ENCODE measurements around the gene MRPL36.
A peak's percentile ranks its signal among the peaks of the same experiment; 100 is the strongest.

The MRPL36 gene

GRCh38 chr5:1827025-1827885 lies 27.6 kb upstream of the MRPL36 start:
- Histone ChIP-seq H3K9ac (ENCODE audit: insufficient read length) (no peak overlapping the region), H3K4me3 (peak overlapping the region; percentile 13; the same call in 1 of the 2 replicates), H3K36me3 (ENCODE audit: insufficient read depth, low read length) (no peaks in the 10 kb centered on the region; the same call in 1 of the 2 replicates), H3K27ac (no peak overlapping the region), H3K9me3 (ENCODE audit: low read depth, low read length) (no peaks in the 10 kb centered on the region)
- TF ChIP-seq POLR2AphosphoS5 (IDR thresholded peaks at IDR 0.05; ENCODE audit: borderline replicate concordance, low read depth, low read length) (no peak), EZH2 (IDR thresholded peaks at IDR 0.05) (no peak), FOXP2 (optimal IDR thresholded peaks at IDR 0.05; ENCODE audit: control extremely low read depth, extremely low read length, insufficient read depth) (no peak)
- DNase-seq (ENCODE audit: low read depth, low spot score), result no peak

GRCh38 chr5:1826235-1826980 lies 26.8 kb upstream of the MRPL36 start:
- H3K9me3 ChIP-seq (ENCODE audit: low read depth, low read length), result no peaks in the 10 kb centered on the region
- peaks cover under 1% of the 10 kb centered on the region; the same call in 1 of the 2 replicates for H3K36me3 ChIP-seq (ENCODE audit: insufficient read depth, low read length)
- H3K9ac ChIP-seq (ENCODE audit: insufficient read length), result no peak overlapping the region
- no peak overlapping the region for H3K4me3 ChIP-seq
- no peak overlapping the region for H3K27ac ChIP-seq
- TF ChIP-seq POLR2AphosphoS5 (IDR thresholded peaks at IDR 0.05; ENCODE audit: borderline replicate concordance, low read depth, low read length) (no peak; the same call in 1 of the 2 replicates), EZH2 (IDR thresholded peaks at IDR 0.05) (no peak), FOXP2 (optimal IDR thresholded peaks at IDR 0.05; ENCODE audit: control extremely low read depth, extremely low read length, insufficient read depth) (no peak)
- no peak for DNase-seq (ENCODE audit: low read depth, low spot score)

- TF ChIP-seq FOXP2 (optimal IDR thresholded peaks at IDR 0.05; ENCODE audit: control extremely low read depth, extremely low read length, insufficient read depth) (no peak), EZH2 (IDR thresholded peaks at IDR 0.05) (no peak), POLR2AphosphoS5 (IDR thresholded peaks at IDR 0.05; ENCODE audit: borderline replicate concordance, low read depth, low read length) (no peak)
Observed at GRCh38 chr5:1824903-1825841, 25.5 kb upstream of the MRPL36 start.

DNA sequence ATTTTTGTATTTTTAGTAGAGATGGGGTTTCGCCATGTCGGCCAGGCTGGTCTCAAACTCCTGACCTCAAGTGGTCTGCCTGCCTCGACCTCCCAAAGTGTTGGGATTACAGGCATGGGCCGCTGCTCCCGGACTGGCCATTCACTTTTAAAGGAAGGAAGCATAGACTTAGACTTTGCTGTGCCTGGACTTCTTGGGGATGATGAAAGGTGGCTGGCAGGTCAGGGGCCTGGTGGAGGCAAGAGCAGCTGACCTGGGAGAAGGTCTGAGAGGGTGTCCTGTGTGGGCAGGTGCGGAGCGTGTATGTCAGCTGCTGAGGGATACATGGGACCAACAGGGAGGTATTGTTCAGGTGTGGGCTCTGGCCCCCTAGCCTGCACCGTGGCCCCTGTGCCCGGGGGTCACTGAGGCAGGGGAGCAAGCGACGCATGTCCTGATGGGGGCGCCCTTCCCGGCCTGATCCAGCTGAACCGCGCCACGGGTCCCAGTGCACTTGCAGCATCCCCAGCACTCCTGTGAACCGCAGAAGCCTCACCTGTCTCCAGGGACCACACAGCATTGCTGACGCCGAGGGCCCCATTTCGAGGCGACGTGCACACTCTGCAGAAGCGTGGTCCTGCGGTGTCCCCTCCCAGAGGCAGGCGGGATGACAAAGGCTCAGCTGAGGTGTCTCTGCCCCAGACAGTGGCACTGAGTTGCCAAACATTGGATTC lies 24.6 kb upstream of the MRPL36 start:
- H3K9me3 ChIP-seq (ENCODE audit: low read depth, low read length), result no peaks in the 10 kb centered on the region
- DNase-seq (ENCODE audit: low read depth, low spot score), result no peak
- H3K27ac ChIP-seq, result no peak overlapping the region
- no peak for TF ChIP-seq FOXP2 (optimal IDR thresholded peaks at IDR 0.05; ENCODE audit: control extremely low read depth, extremely low read length, insufficient read depth)
- no peak for TF ChIP-seq EZH2 (IDR thresholded peaks at IDR 0.05)
- no peak for TF ChIP-seq POLR2AphosphoS5 (IDR thresholded peaks at IDR 0.05; ENCODE audit: borderline replicate concordance, low read depth, low read length)
- no peak overlapping the region for H3K4me3 ChIP-seq
- H3K9ac ChIP-seq (ENCODE audit: insufficient read length), result no peak overlapping the region
- peaks cover 20% of the 10 kb centered on the region; the same call in 1 of the 2 replicates for H3K36me3 ChIP-seq (ENCODE audit: insufficient read depth, low read length)

More at GRCh38 chr5:1824903-1825841, 25.5 kb upstream of the MRPL36 start:
- Histone ChIP-seq H3K9me3 (ENCODE audit: low read depth, low read length) (no peaks in the 10 kb centered on the region), H3K9ac (ENCODE audit: insufficient read length) (no peak overlapping the region), H3K36me3 (ENCODE audit: insufficient read depth, low read length) (peaks cover 13% of the 10 kb centered on the region; the same call in 1 of the 2 replicates), H3K4me3 (no peak overlapping the region), H3K27ac (no peak overlapping the region)
- DNase-seq (ENCODE audit: low read depth, low spot score), result no peak

DNA sequence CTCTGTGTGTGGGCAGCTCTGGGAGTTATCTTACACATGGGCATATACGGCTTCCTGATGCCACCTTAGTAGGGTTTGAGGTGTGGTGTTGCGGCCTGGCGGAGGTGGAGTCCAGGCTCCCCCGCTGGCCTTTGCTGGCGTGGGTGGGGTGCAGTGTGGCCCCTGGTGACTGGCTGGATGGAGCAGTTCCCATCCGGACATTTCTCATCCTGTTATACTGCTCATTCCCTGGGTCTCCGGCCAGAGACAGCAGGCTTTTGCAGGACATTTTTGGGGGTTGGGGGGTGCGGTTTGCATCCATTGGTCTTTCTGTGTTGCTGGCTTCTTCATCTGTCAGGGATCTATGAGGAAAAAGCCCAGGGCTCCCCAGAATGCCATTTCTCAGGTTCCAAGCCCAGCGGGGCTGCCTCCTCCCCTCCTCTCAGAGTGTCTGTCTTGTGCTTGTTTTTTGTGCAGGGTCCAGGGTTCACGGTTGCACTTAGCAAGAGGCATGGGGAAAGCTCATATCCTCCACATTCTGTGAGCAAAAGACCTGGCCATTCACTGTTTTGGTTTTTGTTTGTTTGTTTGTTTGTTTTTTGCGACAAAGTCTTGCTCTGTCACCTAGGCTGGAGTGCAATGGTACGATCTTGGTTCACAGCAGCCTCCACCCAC lies 23.9 kb upstream of the MRPL36 start:
- no peaks in the 10 kb centered on the region for H3K9me3 ChIP-seq (ENCODE audit: low read depth, low read length)
- no peak overlapping the region for H3K4me3 ChIP-seq
- no peak overlapping the region for H3K9ac ChIP-seq (ENCODE audit: insufficient read length)
- peaks cover 26% of the 10 kb centered on the region; the same call in 1 of the 2 replicates for H3K36me3 ChIP-seq (ENCODE audit: insufficient read depth, low read length)
- DNase-seq (ENCODE audit: low read depth, low spot score), result no peak
- TF ChIP-seq FOXP2 (optimal IDR thresholded peaks at IDR 0.05; ENCODE audit: control extremely low read depth, extremely low read length, insufficient read depth), result no peak
- no peak for TF ChIP-seq EZH2 (IDR thresholded peaks at IDR 0.05)
- TF ChIP-seq POLR2AphosphoS5 (IDR thresholded peaks at IDR 0.05; ENCODE audit: borderline replicate concordance, low read depth, low read length), result no peak
- H3K27ac ChIP-seq, result no peak overlapping the region

DNA sequence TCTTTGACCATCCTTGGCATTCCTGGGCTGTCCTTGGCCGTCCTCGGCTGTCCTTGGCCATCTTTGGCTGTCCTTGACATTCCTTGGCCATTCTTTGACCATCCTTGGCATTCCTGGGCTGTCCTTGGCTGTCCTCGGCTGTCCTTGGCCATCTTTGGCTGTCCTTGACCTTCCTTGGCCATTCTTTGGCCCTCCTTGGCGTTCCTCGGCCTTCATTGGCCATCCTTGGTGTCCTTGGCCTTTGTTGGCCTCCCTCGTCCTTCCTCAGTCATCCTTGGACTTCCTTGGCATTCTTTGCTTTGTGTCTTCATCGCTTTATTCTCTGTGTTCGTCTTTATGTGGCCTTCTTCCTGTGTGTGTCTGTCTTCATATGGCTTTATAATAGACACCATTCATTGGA lies 22.2 kb upstream of the MRPL36 start:
- DNase-seq (ENCODE audit: low read depth, low spot score), result no peak
- H3K36me3 ChIP-seq (ENCODE audit: insufficient read depth, low read length), result peaks cover 31% of the 10 kb centered on the region; the same call in 1 of the 2 replicates
- no peak overlapping the region for H3K4me3 ChIP-seq
- TF ChIP-seq FOXP2 (optimal IDR thresholded peaks at IDR 0.05; ENCODE audit: control extremely low read depth, extremely low read length, insufficient read depth) (no peak), POLR2AphosphoS5 (IDR thresholded peaks at IDR 0.05; ENCODE audit: borderline replicate concordance, low read depth, low read length) (no peak), EZH2 (IDR thresholded peaks at IDR 0.05) (no peak)
- no peak overlapping the region for H3K9ac ChIP-seq (ENCODE audit: insufficient read length)
- H3K27ac ChIP-seq, result no peak overlapping the region
- no peaks in the 10 kb centered on the region for H3K9me3 ChIP-seq (ENCODE audit: low read depth, low read length)

DNA sequence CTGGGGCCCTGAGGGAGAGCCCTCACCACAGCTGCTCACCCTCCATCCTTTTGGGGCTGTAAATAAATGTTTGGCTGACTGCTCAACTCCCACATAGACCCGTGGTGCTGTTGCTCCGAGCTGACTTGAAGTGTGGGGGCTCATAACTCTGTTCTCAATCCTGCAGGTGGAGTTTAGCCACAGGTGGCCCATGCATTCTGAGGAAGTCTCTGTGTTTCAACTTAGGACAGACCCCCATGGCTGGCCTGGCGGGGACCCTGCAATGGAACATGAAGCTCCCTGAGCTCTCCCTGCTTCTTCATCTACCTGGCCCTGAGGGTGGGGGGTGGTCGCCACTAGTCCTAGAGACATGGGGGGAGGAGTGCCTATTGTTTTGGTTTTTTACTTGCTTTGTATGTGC lies 21.3 kb upstream of the MRPL36 start:
- Histone ChIP-seq H3K36me3 (ENCODE audit: insufficient read depth, low read length) (peaks cover 40% of the 10 kb centered on the region; the same call in 1 of the 2 replicates), H3K9me3 (ENCODE audit: low read depth, low read length) (no peaks in the 10 kb centered on the region), H3K4me3 (no peak overlapping the region), H3K9ac (ENCODE audit: insufficient read length) (no peak overlapping the region), H3K27ac (no peak overlapping the region)
- DNase-seq (ENCODE audit: low read depth, low spot score), result no peak
- TF ChIP-seq FOXP2 (optimal IDR thresholded peaks at IDR 0.05; ENCODE audit: control extremely low read depth, extremely low read length, insufficient read depth) (no peak), POLR2AphosphoS5 (IDR thresholded peaks at IDR 0.05; ENCODE audit: borderline replicate concordance, low read depth, low read length) (no peak), EZH2 (IDR thresholded peaks at IDR 0.05) (no peak)

All from SK-N-MC (cell line).